Panc1 (cell line): ENCODE measurements around the gene RELA.

Experiments used
- POLR2AphosphoS5 ChIP-seq: IDR thresholded peaks from 2 replicates; pipeline ENCODE4 v1.6.1; 2012; ENCODE audit warnings: mild to moderate bottlenecking, low read depth, low read length, moderate library complexity
- SIN3A ChIP-seq: IDR thresholded peaks from 2 replicates; pipeline ENCODE4 v1.6.1; 2012; ENCODE audit warnings: low read depth, mild to moderate bottlenecking, low read length, moderate library complexity, borderline replicate concordance; ENCODE audit not compliant: insufficient read depth
- TCF7L2 ChIP-seq: IDR thresholded peaks from 2 replicates; pipeline ENCODE4 v1.6.1; 2011; ENCODE audit warnings: mild to moderate bottlenecking, low read depth, low read length, inconsistent platforms
- TF ChIP-seq, protein P1 (sequence below): fragments of 450-650 bp; IDR thresholded peaks from 2 replicates; pipeline ENCODE4 v1.5.1; 2017; ENCODE audit warnings: mild to moderate bottlenecking
- TF ChIP-seq, protein P2 (sequence below), 2 experiments: IDR thresholded peaks; 2 replicates each; pipeline ENCODE4 v1.6.1; 2011 to 2012; ENCODE audit warnings: low read depth in 2 of 2, control low read depth in 1 of 2, low read length in 1 of 2, mild to moderate bottlenecking in 1 of 2, moderate library complexity in 1 of 2; ENCODE audit not compliant: insufficient read depth in 1 of 2

DNA sequence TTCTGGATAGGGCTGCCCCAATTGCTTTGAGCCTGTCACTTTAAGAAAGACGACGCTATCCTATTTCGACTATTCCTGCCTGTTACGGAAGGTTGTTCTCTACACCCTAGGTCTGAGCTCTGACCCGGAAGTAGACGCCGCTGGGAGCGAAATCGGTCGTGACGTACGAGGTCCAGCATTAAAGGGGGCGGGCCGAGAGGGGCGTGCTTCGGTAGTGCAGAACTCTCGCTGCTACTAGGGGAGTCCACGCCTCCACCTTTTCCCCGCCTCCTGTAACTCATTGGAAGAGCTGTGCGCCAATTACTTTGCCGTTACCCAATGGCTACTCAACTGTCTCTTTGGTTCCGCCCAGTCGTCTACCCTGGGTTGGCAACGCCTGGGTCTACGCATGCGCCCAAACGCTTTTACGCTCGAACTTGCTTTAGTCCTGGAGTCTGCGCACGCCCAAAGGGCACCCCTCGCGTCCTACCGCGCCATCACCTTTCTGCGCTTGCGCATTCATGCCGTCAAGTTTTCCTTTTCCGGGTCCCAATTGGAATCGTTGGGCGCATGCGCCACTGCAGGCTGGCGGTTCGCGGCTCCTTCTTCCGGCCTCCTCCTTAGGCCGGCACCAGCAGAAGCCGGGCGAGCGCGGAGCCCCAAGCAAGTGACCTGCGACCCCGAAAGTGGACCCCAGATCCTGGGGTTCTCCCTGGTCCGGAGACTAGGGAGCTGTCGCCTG, 47.3 kb downstream of the RELA start, which contains the start of gene PCNX3:
- TF ChIP-seq, protein P1, sequence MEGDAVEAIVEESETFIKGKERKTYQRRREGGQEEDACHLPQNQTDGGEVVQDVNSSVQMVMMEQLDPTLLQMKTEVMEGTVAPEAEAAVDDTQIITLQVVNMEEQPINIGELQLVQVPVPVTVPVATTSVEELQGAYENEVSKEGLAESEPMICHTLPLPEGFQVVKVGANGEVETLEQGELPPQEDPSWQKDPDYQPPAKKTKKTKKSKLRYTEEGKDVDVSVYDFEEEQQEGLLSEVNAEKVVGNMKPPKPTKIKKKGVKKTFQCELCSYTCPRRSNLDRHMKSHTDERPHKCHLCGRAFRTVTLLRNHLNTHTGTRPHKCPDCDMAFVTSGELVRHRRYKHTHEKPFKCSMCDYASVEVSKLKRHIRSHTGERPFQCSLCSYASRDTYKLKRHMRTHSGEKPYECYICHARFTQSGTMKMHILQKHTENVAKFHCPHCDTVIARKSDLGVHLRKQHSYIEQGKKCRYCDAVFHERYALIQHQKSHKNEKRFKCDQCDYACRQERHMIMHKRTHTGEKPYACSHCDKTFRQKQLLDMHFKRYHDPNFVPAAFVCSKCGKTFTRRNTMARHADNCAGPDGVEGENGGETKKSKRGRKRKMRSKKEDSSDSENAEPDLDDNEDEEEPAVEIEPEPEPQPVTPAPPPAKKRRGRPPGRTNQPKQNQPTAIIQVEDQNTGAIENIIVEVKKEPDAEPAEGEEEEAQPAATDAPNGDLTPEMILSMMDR = no peak
- TF ChIP-seq POLR2AphosphoS5 = peak; percentile 74
- TF ChIP-seq SIN3A = 0 out of 2 replicates have a peak, but pooled peaks have one; percentile 47
- 0 out of 2 replicates have a peak, but pooled peaks have one; percentile 13 for TF ChIP-seq TCF7L2
- TF ChIP-seq, protein P2, sequence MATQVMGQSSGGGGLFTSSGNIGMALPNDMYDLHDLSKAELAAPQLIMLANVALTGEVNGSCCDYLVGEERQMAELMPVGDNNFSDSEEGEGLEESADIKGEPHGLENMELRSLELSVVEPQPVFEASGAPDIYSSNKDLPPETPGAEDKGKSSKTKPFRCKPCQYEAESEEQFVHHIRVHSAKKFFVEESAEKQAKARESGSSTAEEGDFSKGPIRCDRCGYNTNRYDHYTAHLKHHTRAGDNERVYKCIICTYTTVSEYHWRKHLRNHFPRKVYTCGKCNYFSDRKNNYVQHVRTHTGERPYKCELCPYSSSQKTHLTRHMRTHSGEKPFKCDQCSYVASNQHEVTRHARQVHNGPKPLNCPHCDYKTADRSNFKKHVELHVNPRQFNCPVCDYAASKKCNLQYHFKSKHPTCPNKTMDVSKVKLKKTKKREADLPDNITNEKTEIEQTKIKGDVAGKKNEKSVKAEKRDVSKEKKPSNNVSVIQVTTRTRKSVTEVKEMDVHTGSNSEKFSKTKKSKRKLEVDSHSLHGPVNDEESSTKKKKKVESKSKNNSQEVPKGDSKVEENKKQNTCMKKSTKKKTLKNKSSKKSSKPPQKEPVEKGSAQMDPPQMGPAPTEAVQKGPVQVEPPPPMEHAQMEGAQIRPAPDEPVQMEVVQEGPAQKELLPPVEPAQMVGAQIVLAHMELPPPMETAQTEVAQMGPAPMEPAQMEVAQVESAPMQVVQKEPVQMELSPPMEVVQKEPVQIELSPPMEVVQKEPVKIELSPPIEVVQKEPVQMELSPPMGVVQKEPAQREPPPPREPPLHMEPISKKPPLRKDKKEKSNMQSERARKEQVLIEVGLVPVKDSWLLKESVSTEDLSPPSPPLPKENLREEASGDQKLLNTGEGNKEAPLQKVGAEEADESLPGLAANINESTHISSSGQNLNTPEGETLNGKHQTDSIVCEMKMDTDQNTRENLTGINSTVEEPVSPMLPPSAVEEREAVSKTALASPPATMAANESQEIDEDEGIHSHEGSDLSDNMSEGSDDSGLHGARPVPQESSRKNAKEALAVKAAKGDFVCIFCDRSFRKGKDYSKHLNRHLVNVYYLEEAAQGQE (IDR thresholded peaks at IDR 0.05; ENCODE audit: insufficient read depth in 1 of 2, low read depth in 2 of 2, low read length in 1 of 2) = peak in 1 of 2 experiments; percentile 46; a peak in 1 of 4 replicates
